H9 (cell line): ENCODE results near the gene ZNF746. TPM values are rescaled to one million over a fixed set of nuclear protein-coding genes. Genes with fewer than 3 reads are reported as not detected.
A peak's percentile ranks its signal among the peaks of the same experiment; 100 is the strongest.

Experiments
- DNase-seq: peaks from one replicate; pipeline ENCODE4 v3.0.0-alpha.2; 2017
- H2AFZ ChIP-seq: one replicate; pipeline ENCODE4 v1.6.1; 2013; ENCODE audit warnings: mild to moderate bottlenecking, low read length, control low read depth, moderate library complexity
- H2AK5ac ChIP-seq: 2 replicates; pipeline ENCODE4 v1.6.1; 2013; ENCODE audit warnings: low read length, control low read depth, mixed read lengths; ENCODE audit not compliant: insufficient read length
- H2BK120ac ChIP-seq: one replicate; pipeline ENCODE4 v1.6.1; 2013; ENCODE audit warnings: low read depth, mild to moderate bottlenecking, low read length, control low read depth, inconsistent platforms; ENCODE audit not compliant: poor library complexity, severe bottlenecking
- H2BK12ac ChIP-seq: 2 replicates; pipeline ENCODE4 v1.6.1; 2013; ENCODE audit warnings: low read length, control low read depth, mixed read lengths, low read depth; ENCODE audit not compliant: insufficient read length
- H2BK15ac ChIP-seq: 2 replicates; pipeline ENCODE4 v1.6.1; 2013; ENCODE audit warnings: low read depth, low read length, control low read depth
- H2BK20ac ChIP-seq: one replicate; pipeline ENCODE4 v1.6.1; 2013; ENCODE audit warnings: low read depth, mild to moderate bottlenecking, low read length, control low read depth, inconsistent platforms; ENCODE audit not compliant: poor library complexity, severe bottlenecking
- H2BK5ac ChIP-seq: 2 replicates; pipeline ENCODE4 v1.6.1; 2013; ENCODE audit warnings: low read length, control low read depth, mixed read lengths; ENCODE audit not compliant: insufficient read length
- H3K14ac ChIP-seq: 2 replicates; pipeline ENCODE4 v1.6.1; 2013; ENCODE audit warnings: low read length, control low read depth; ENCODE audit not compliant: insufficient read depth
- H3K18ac ChIP-seq: 2 replicates; pipeline ENCODE4 v1.6.1; 2013; ENCODE audit warnings: low read depth, mild to moderate bottlenecking, mixed read lengths, low read length, control low read depth; ENCODE audit not compliant: insufficient read length
- H3K23ac ChIP-seq: 2 replicates; pipeline ENCODE4 v1.6.1; 2013; ENCODE audit warnings: low read length, control low read depth, mixed read lengths, low read depth; ENCODE audit not compliant: insufficient read length
- H3K23me2 ChIP-seq: 2 replicates; pipeline ENCODE4 v1.6.1; 2013; ENCODE audit warnings: low read depth, mild to moderate bottlenecking, mixed read lengths, low read length, control low read depth; ENCODE audit not compliant: insufficient read length, poor library complexity, severe bottlenecking
- H3K27ac ChIP-seq: 2 replicates; pipeline ENCODE4 v1.5.1; 2013; ENCODE audit warnings: low read length, control low read depth, mixed read lengths, low read depth; ENCODE audit not compliant: insufficient read length
- H3K27me3 ChIP-seq: 2 replicates; pipeline ENCODE4 v1.6.1; 2013; ENCODE audit warnings: low read length, control low read depth, inconsistent platforms; ENCODE audit not compliant: insufficient read depth
- H3K4ac ChIP-seq: 2 replicates; pipeline ENCODE4 v1.6.1; 2013; ENCODE audit warnings: low read depth, mild to moderate bottlenecking, control low read depth, inconsistent platforms, low read length, moderate library complexity
- H3K4me1 ChIP-seq: 2 replicates; pipeline ENCODE4 v1.6.1; 2013; ENCODE audit warnings: low read length, control low read depth, inconsistent platforms; ENCODE audit not compliant: insufficient read depth
- H3K4me2 ChIP-seq: 2 replicates; pipeline ENCODE4 v1.6.1; 2013; ENCODE audit warnings: low read length, control low read depth, mixed read lengths; ENCODE audit not compliant: insufficient read length, insufficient read depth
- H3K56ac ChIP-seq: 2 replicates; pipeline ENCODE4 v1.6.1; 2013; ENCODE audit warnings: low read depth, mild to moderate bottlenecking, mixed read lengths, low read length, control low read depth; ENCODE audit not compliant: insufficient read length
- H3K79me1 ChIP-seq: 2 replicates; pipeline ENCODE4 v1.6.1; 2013; ENCODE audit warnings: low read depth, mild to moderate bottlenecking, moderate library complexity, low read length, control low read depth, inconsistent platforms; ENCODE audit not compliant: insufficient read depth, poor library complexity, severe bottlenecking
- H3K79me2 ChIP-seq: 2 replicates; pipeline ENCODE4 v1.6.1; 2013; ENCODE audit warnings: low read length, control low read depth, inconsistent platforms; ENCODE audit not compliant: insufficient read depth
- H3K9ac ChIP-seq: 2 replicates; pipeline ENCODE4 v1.6.1; 2013; ENCODE audit warnings: low read length, control low read depth, mixed read lengths; ENCODE audit not compliant: insufficient read length; ENCODE audit errors: extremely low read depth
- H3K9me3 ChIP-seq: one replicate; pipeline ENCODE4 v1.6.1; 2013; ENCODE audit warnings: low read depth, low read length, inconsistent platforms; ENCODE audit not compliant: control insufficient read depth
- H3T11ph ChIP-seq: one replicate; pipeline ENCODE4 v1.6.1; 2013; ENCODE audit warnings: mild to moderate bottlenecking, low read length, control low read depth, inconsistent platforms
- H4K20me1 ChIP-seq: one replicate; pipeline ENCODE4 v1.6.1; 2013; ENCODE audit not compliant: control insufficient read depth, insufficient read length, insufficient read depth
- H4K5ac ChIP-seq: 2 replicates; pipeline ENCODE4 v1.6.1; 2013; ENCODE audit warnings: low read depth, mild to moderate bottlenecking, mixed read lengths, low read length, control low read depth; ENCODE audit not compliant: insufficient read length
- H4K8ac ChIP-seq: replicated peaks from 2 replicates; pipeline ENCODE4 v1.6.1; 2013; ENCODE audit warnings: low read length, control low read depth, mixed read lengths, low read depth; ENCODE audit not compliant: insufficient read length
- H4K91ac ChIP-seq: 2 replicates; pipeline ENCODE4 v1.6.1; 2013; ENCODE audit warnings: low read depth, mild to moderate bottlenecking, moderate library complexity, mixed read lengths, low read length, control low read depth; ENCODE audit not compliant: insufficient read length
- H3K27ac Mint-ChIP-seq, 3 experiments: 2 replicates in 2 of 3; 3 replicates in 1 of 3; pipeline ENCODE4 v1.8.0; 2020 to 2021; ENCODE audit warnings: mixed read lengths in 3 of 3, mild to moderate bottlenecking in 1 of 3, moderate library complexity in 1 of 3
- H3K27me3 Mint-ChIP-seq: 2 replicates; pipeline ENCODE4 v1.8.0; 2021; ENCODE audit warnings: low read depth, mild to moderate bottlenecking, moderate library complexity, mixed read lengths
- H3K36me3 Mint-ChIP-seq, 3 experiments: 2 replicates in 2 of 3; 3 replicates in 1 of 3; pipeline ENCODE4 v1.8.0; 2020 to 2021; ENCODE audit warnings: low read depth in 3 of 3, mixed read lengths in 3 of 3; ENCODE audit not compliant: insufficient read depth in 1 of 3
- H3K4me1 Mint-ChIP-seq, 2 experiments: 2 replicates each; pipeline ENCODE4 v1.8.0; 2020; ENCODE audit warnings: mixed read lengths in 2 of 2
- H3K4me3 Mint-ChIP-seq, 2 experiments: 2 replicates in 1 of 2; 3 replicates in 1 of 2; pipeline ENCODE4 v1.8.0; 2020 to 2021; ENCODE audit warnings: mild to moderate bottlenecking in 2 of 2, mixed read lengths in 2 of 2, moderate library complexity in 1 of 2
- H3K9me3 Mint-ChIP-seq, 2 experiments: 2 replicates in 1 of 2; 3 replicates in 1 of 2; pipeline ENCODE4 v1.8.0; 2020; ENCODE audit warnings: mild to moderate bottlenecking in 2 of 2, mixed read lengths in 2 of 2, moderate library complexity in 1 of 2
- CTCF ChIP-seq: fragments of 200-600 bp; sonication (generic); conservative IDR thresholded peaks from 3 replicates; pipeline ENCODE4 v1.8.0; 2021; ENCODE audit warnings: antibody characterized with exemption, mild to moderate bottlenecking
- WGBS: extraction: QIAGEN DNeasy Blood & Tissue Kit; methylation state at CpG from one replicate; pipeline ENCODE4 v1.1.7; 2013; ENCODE audit warnings: missing lambda C conversion rate, low lambda C conversion rate, mixed read lengths; ENCODE audit not compliant: insufficient read length; ENCODE audit errors: extremely low coverage; 5-methylcytosine and 5-hydroxymethylcytosine counted together
- total RNA-seq: library from RNA; stranded (reverse); gene quantifications from 2 replicates; pipeline ENCODE4 v1.2.1, GENCODE V29; 2021

The ZNF746 gene
- total RNA-seq, 1 experiment from 2014 or later, result 26.7 TPM

- no peak for TF ChIP-seq CTCF
- Histone ChIP-seq H3K23ac (no peak overlapping the region), H2BK12ac (no peak overlapping the region), H2BK15ac (no peak overlapping the region), H2BK5ac (no peak overlapping the region), H4K20me1 (no peaks in the 10 kb centered on the region), H3K56ac (no peak overlapping the region), H3K18ac (no peak overlapping the region), H4K5ac (no peak overlapping the region), H4K8ac (no peak overlapping the region), H3T11ph (no peak overlapping the region), H3K79me1 (peaks cover 2% of the 10 kb centered on the region), H3K4ac (no peak overlapping the region), H3K4me1 (no peaks in the 10 kb centered on the region; the same call in 1 of the 2 replicates), H3K27me3 (peaks cover 4% of the 10 kb centered on the region; the same call in 1 of the 2 replicates), H2BK120ac (no peak overlapping the region), H4K91ac (no peak overlapping the region), H2AK5ac (no peak overlapping the region), H3K9me3 (no peaks in the 10 kb centered on the region), H3K4me2 (peak overlapping the region; percentile 85), H2BK20ac (no peak overlapping the region), H2AFZ (no peak overlapping the region), H3K14ac (no peak overlapping the region), H3K23me2 (peaks cover 7% of the 10 kb centered on the region), H3K9ac (peak overlapping the region; percentile 31), H3K79me2 (peaks cover 4% of the 10 kb centered on the region; the same call in 1 of the 2 replicates), H3K27ac (no peak overlapping the region)
- peaks cover 29% of the 10 kb centered on the region for H3K27me3 Mint-ChIP-seq
- H3K4me1 Mint-ChIP-seq, result peaks cover 10 to 14% of the 10 kb centered on the region in 2 experiments
- H3K9me3 Mint-ChIP-seq, result no peaks in the 10 kb centered on the region; a peak in 1 of 5 replicates
- no CpG with 5 or more reads among the region's 13 CpGs for WGBS
- peak overlapping the region; percentile 91 to 95 for H3K4me3 Mint-ChIP-seq
- peaks cover 24 to 33% (median 32%) of the 10 kb centered on the region in 3 experiments for H3K36me3 Mint-ChIP-seq
- DNase-seq, result no peak
- H3K27ac Mint-ChIP-seq, result no peak overlapping the region; a peak in 1 of 7 replicates
These were observed 1.6 kb downstream of the ZNF746 start for GRCh38 chr7:149495785-149496641.
